MM.1S (cell line): ENCODE results near the gene DHRS12.

ENCODE experiments used
- DNase-seq: peaks from one replicate; pipeline ENCODE4 v3.0.0-alpha.2; 2015
- H2AFZ ChIP-seq: fragments of 300-600 bp; sonication (generic); 2 replicates; pipeline ENCODE4 v1.6.0; 2016; ENCODE audit warnings: antibody characterized with exemption, low read length
- H3F3A ChIP-seq: fragments of 300-600 bp; sonication (generic); 2 replicates; pipeline ENCODE4 v1.6.1; 2016; ENCODE audit warnings: mild to moderate bottlenecking, antibody characterized with exemption, low read length, moderate library complexity, mixed read lengths; ENCODE audit not compliant: insufficient read depth
- H3K27ac ChIP-seq: fragments of 300-600 bp; sonication (generic); 2 replicates; pipeline ENCODE4 v1.5.1; 2016; ENCODE audit warnings: mild to moderate bottlenecking, low read length
- H3K27me3 ChIP-seq: fragments of 300-600 bp; sonication (generic); replicated peaks from 2 replicates; pipeline ENCODE4 v1.6.0; 2016; ENCODE audit warnings: low read length; ENCODE audit not compliant: insufficient read depth
- H3K36me3 ChIP-seq: fragments of 300-600 bp; sonication (generic); replicated peaks from 2 replicates; pipeline ENCODE4 v1.6.1; 2016; ENCODE audit warnings: mild to moderate bottlenecking, low read length, mixed read lengths; ENCODE audit not compliant: insufficient read depth
- H3K4me1 ChIP-seq: fragments of 300-600 bp; sonication (generic); 2 replicates; pipeline ENCODE4 v1.6.1; 2016; ENCODE audit warnings: low read length, mixed read lengths
- H3K4me2 ChIP-seq: fragments of 300-600 bp; sonication (generic); 2 replicates; pipeline ENCODE4 v1.6.0; 2016; ENCODE audit warnings: low read depth, low read length
- H3K4me3 ChIP-seq: fragments of 300-600 bp; sonication (generic); 2 replicates; pipeline ENCODE4 v1.5.1; 2016; ENCODE audit warnings: low read length, mixed read lengths
- H3K79me2 ChIP-seq: fragments of 300-600 bp; sonication (generic); 2 replicates; pipeline ENCODE4 v1.6.1; 2016; ENCODE audit warnings: mixed run types, low read length, mixed read lengths
- H3K9ac ChIP-seq: fragments of 300-600 bp; sonication (generic); 2 replicates; pipeline ENCODE4 v1.6.1; 2016; ENCODE audit warnings: low read length, mixed read lengths
- H3K9me2 ChIP-seq: fragments of 300-600 bp; sonication (generic); replicated peaks from 2 replicates; pipeline ENCODE4 v1.6.1; 2016; ENCODE audit warnings: mild to moderate bottlenecking, low read length, mixed read lengths; ENCODE audit not compliant: insufficient read depth
- H3K9me3 ChIP-seq: fragments of 300-600 bp; sonication (generic); replicated peaks from 2 replicates; pipeline ENCODE4 v1.6.1; 2016; ENCODE audit warnings: mild to moderate bottlenecking, low read length, mixed read lengths; ENCODE audit not compliant: insufficient read depth
- H4K20me1 ChIP-seq: fragments of 300-600 bp; sonication (generic); 2 replicates; pipeline ENCODE4 v1.6.1; 2016; ENCODE audit warnings: mild to moderate bottlenecking, low read length, moderate library complexity, mixed read lengths; ENCODE audit not compliant: insufficient read depth
- CTCF ChIP-seq: fragments of 300-600 bp; sonication (generic); IDR thresholded peaks from 2 replicates; pipeline ENCODE4 v1.5.1; 2016; ENCODE audit warnings: antibody characterized with exemption, low read length, mixed read lengths
- EZH2 ChIP-seq: fragments of 300-600 bp; sonication (generic); optimal IDR thresholded peaks from 2 replicates; pipeline ENCODE3; 2017; ENCODE audit warnings: low read depth, mild to moderate bottlenecking, antibody characterized with exemption, low read length, mixed read lengths
- EZH2phosphoT487 ChIP-seq: fragments of 300-600 bp; sonication (generic); IDR thresholded peaks from 2 replicates; pipeline ENCODE4 v1.6.1; 2018; ENCODE audit warnings: antibody characterized with exemption, low read length

DHRS12 gene

DNA sequence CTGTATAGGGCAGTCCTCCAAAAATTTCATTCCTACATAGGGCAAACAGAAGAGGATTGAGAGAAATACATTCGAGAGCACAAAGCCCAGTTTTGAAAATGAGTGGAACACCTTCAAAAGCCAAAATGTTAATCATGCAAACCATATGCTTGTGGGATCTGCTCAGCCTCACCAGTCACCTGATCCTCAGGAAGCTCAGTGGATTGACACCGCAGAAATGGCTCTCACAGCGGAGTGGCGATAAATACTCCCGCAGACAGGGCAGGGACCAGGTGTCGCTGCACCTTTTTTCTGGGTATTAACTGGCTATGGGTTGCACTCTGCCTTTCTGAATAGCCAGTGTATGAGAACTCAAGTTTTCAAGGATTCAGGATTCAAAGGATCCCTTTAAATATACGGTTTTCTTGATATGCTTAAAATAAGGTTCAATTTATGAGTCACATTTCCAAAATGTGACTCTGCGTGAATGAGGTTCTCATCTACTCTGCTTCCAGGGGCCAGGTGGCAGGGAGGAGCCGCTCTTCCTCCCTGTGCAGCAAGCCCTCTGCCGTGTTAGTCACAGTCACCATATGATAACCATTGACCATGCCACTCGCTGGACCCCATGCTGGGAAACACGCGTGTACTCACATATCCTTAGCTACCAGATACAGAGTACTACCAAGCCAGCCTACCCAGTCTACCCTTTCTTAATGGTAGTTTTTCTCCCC is 18.3 kb upstream of the DHRS12 start:
- Histone ChIP-seq H3K9me2 (no peaks in the 10 kb centered on the region), H2AFZ (no peak overlapping the region), H3K79me2 (no peaks in the 10 kb centered on the region), H3K9ac (no peak overlapping the region), H3K4me2 (no peak overlapping the region), H3K4me3 (no peak overlapping the region), H3K27ac (no peak overlapping the region), H3K27me3 (no peaks in the 10 kb centered on the region), H3K9me3 (no peaks in the 10 kb centered on the region), H4K20me1 (no peaks in the 10 kb centered on the region), H3K36me3 (no peaks in the 10 kb centered on the region), H3F3A (no peaks in the 10 kb centered on the region), H3K4me1 (peaks cover 15% of the 10 kb centered on the region; the same call in 1 of the 2 replicates)
- TF ChIP-seq EZH2phosphoT487 (no peak), EZH2 (no peak), CTCF (no peak)
- DNase-seq: no peak

GRCh38 chr13:51821606-51822005 is 17.6 kb upstream of the DHRS12 start:
- Histone ChIP-seq H3K4me3 (no peak overlapping the region), H3K79me2 (no peaks in the 10 kb centered on the region), H3F3A (no peaks in the 10 kb centered on the region), H3K27ac (no peak overlapping the region), H3K27me3 (no peaks in the 10 kb centered on the region), H3K9me2 (no peaks in the 10 kb centered on the region), H3K4me2 (no peak overlapping the region), H2AFZ (no peak overlapping the region), H3K9me3 (no peaks in the 10 kb centered on the region), H4K20me1 (no peaks in the 10 kb centered on the region), H3K36me3 (no peaks in the 10 kb centered on the region), H3K9ac (no peak overlapping the region), H3K4me1 (peaks cover 14% of the 10 kb centered on the region; the same call in 1 of the 2 replicates)
- DNase-seq: no peak
- TF ChIP-seq EZH2: no peak
- no peak for TF ChIP-seq EZH2phosphoT487
- TF ChIP-seq CTCF: no peak

GRCh38 chr13:51820016-51820597 is 16.1 kb upstream of the DHRS12 start:
- H3K9me3 ChIP-seq: no peaks in the 10 kb centered on the region

More at GRCh38 chr13:51820016-51820597, 16.1 kb upstream of the DHRS12 start:
- Histone ChIP-seq H3K36me3 (no peaks in the 10 kb centered on the region), H3K27me3 (no peaks in the 10 kb centered on the region), H4K20me1 (no peaks in the 10 kb centered on the region), H3K4me3 (no peak overlapping the region), H3K27ac (no peak overlapping the region), H3K9me2 (no peaks in the 10 kb centered on the region), H3K4me2 (no peak overlapping the region), H3K79me2 (no peaks in the 10 kb centered on the region), H3K9ac (no peak overlapping the region), H2AFZ (no peak overlapping the region), H3F3A (no peaks in the 10 kb centered on the region), H3K4me1 (peaks cover 3% of the 10 kb centered on the region; the same call in 1 of the 2 replicates)
- DNase-seq: no peak
- TF ChIP-seq EZH2phosphoT487 (no peak), CTCF (no peak), EZH2 (no peak)
